Measurements from ENCODE around the gene CPNE1. TPM values are rescaled to one million over a fixed set of nuclear protein-coding genes. Genes with fewer than 3 reads are reported as not detected.
A peak's percentile ranks its signal among the peaks of the same experiment; 100 is the strongest.

CPNE1 gene
- total RNA-seq, 5 donors from 2014 or later (not counting 1 experiment from before 2014, with no cell fraction given): 284 to 408 (median 324) TPM

DNA sequence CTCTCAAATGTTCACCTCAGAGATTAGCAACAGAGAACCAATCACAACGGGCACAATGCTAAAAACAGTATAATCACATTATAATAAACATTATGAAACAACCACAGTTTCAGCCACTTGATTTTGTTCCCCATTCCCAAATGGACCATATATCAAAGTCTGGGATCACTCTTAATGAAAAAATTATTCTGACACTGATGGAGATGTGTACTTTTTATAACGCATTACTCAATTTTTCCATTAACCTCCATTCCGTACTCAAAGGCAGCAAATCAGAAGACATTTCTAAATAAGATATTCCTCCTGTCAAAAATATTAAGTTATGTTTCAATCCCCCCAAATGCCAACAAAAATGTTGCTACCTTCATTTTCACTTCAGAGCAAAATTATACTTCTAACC lies 2.8 kb downstream of the CPNE1 start:
- Mint-ChIP-seq H3K36me3 (peaks cover 4% of the 10 kb centered on the region), H3K27me3 (no peaks in the 10 kb centered on the region), H3K9me3 (no peaks in the 10 kb centered on the region), H3K4me1 (peaks cover 70 to 75% (median 73%) of the 10 kb centered on the region in 3 donors), H3K4me3 (peak overlapping the region; percentile 92 to 95 (median 93)), H3K27ac (peak overlapping the region; percentile 99)
- no peak for DNase-seq
- H3K27ac ChIP-seq (ENCODE audit: low read length): peak overlapping the region; percentile 100
- WGBS (ENCODE audit: insufficient coverage): 31% methylated on average over 2 of the region's 3 CpGs
- POLR2A ChIA-PET: no interaction called here
- H3K36me3 ChIP-seq (ENCODE audit: control insufficient read depth in 2 of 2, extremely low read depth in 1 of 2, insufficient read depth in 1 of 2, low read length in 1 of 2): no peaks in the 10 kb centered on the region
- ATAC-seq (replicated peaks in 1 of 4): no peak
- no peaks in the 10 kb centered on the region for H3K9me3 ChIP-seq
- peaks cover 43 to 52% of the 10 kb centered on the region in 2 experiments for H3K4me1 ChIP-seq (ENCODE audit: control insufficient read depth in 1 of 2, extremely low read depth in 1 of 2, insufficient read depth in 2 of 2, low read length in 2 of 2)
- no peaks in the 10 kb centered on the region for H3K27me3 ChIP-seq (replicated peaks in 1 of 2; ENCODE audit: control insufficient read depth in 2 of 2, extremely low read depth in 1 of 2, insufficient read depth in 2 of 2, low read length in 1 of 2)
- CTCF ChIA-PET: interaction anchor here in 1 of 2 donors (0.6 to 1.2 kb wide), 2 partner anchors 42 to 46 kb away, joined by 3 to 4 read pairs; partner anchors contain the start of gene SPAG4
- no peak overlapping the region for H3K4me3 ChIP-seq (ENCODE audit: control insufficient read depth in 1 of 2, extremely low read depth in 1 of 2, low read length in 1 of 2)

DNA sequence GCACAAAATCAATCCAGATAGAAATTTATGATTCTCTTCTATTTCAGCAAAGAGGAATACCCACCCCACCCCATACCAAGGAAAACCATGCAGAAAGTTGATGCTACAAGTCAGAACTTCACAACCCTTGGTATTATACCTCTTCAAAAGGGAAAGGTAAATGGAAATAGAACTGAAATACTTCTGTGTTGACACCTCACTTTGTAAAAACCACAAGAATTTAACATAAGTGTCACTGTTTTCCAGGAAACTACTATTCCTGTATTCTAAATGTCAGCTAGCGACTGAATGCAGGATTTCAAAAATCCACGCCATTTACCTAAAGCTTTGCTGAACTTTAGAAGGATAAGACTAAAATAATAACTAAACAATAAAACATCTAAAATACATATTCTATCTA lies 3.6 kb downstream of the CPNE1 start:
- no CpG with 5 or more reads among the region's 2 CpGs for WGBS (ENCODE audit: insufficient coverage)
- ChIA-PET CTCF (interaction anchor here in 1 of 2 donors (0.6 to 1.2 kb wide), 2 partner anchors 41 to 45 kb away, joined by 3 to 4 read pairs; partner anchors contain the start of gene SPAG4), POLR2A (interaction anchor here in 1 of 2 donors (0.6 kb wide), 1 partner anchor 56 kb away, joined by 6 read pairs; no protein-coding TSS in a partner anchor)
- Histone ChIP-seq H3K27me3 (replicated peaks in 1 of 2; ENCODE audit: control insufficient read depth in 2 of 2, extremely low read depth in 1 of 2, insufficient read depth in 2 of 2, low read length in 1 of 2) (no peaks in the 10 kb centered on the region), H3K4me3 (ENCODE audit: control insufficient read depth in 1 of 2, extremely low read depth in 1 of 2, low read length in 1 of 2) (no peak overlapping the region), H3K36me3 (ENCODE audit: control insufficient read depth in 2 of 2, extremely low read depth in 1 of 2, insufficient read depth in 1 of 2, low read length in 1 of 2) (peaks cover 0 to 6% of the 10 kb centered on the region in 2 donors), H3K4me1 (ENCODE audit: control insufficient read depth in 1 of 2, extremely low read depth in 1 of 2, insufficient read depth in 2 of 2, low read length in 2 of 2) (peaks cover 48 to 52% of the 10 kb centered on the region in 2 experiments), H3K9me3 (no peaks in the 10 kb centered on the region), H3K27ac (ENCODE audit: low read length) (peak overlapping the region; percentile 100)
- ATAC-seq (replicated peaks in 1 of 4) (no peak), DNase-seq (peak in 1 of 35 experiments; percentile 28)
- Mint-ChIP-seq H3K27ac (peak overlapping the region; percentile 99), H3K4me3 (peak overlapping the region; percentile 92 to 95 (median 93)), H3K9me3 (no peaks in the 10 kb centered on the region), H3K36me3 (peaks cover 4% of the 10 kb centered on the region), H3K27me3 (no peaks in the 10 kb centered on the region), H3K4me1 (peaks cover 76 to 78% (median 77%) of the 10 kb centered on the region in 3 donors)

DNA sequence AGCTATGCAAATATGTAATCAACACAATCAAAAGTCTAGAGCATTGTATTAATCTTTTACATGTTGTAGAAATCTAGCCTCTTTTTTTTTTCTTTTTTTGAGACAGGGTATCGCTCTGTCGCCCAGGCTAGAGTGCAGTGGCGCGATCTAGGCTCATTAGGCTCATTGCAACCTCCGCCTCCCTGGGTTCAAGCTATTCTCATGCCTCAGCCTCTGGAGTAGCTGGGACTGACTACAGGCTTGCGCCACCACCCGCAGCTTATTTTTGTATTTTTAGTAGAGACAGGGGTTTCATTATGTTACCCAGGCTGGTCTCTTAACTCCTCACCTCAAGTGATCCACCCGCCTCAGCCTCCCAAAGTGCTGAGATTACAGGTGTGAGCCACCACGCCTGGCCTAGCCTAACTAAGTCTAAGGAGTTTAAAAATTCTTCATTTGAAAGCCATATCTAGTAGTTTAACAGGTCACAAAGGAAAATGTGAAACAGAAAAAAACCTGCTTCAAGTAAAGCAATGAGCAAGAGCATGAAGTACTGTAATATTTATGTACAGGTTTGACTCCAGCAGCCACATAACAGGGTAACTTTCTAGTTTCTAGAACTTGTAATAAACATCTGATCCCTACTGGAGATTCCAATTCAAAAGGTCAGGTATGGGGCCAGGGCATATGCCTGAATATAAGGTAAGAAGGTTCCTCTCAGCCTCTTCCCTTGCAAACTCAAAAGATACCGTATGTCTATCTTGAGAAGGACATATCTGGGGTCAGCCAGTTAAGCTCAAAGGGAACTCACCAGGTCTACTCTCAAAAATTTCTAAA lies 4.4 kb downstream of the CPNE1 start:
- H3K4me1 Mint-ChIP-seq: peaks cover 76 to 80% (median 79%) of the 10 kb centered on the region in 3 donors
- ATAC-seq (replicated peaks in 1 of 4) (no peak), DNase-seq (no peak)
- Histone ChIP-seq H3K27me3 (replicated peaks in 1 of 2; ENCODE audit: control insufficient read depth in 2 of 2, extremely low read depth in 1 of 2, insufficient read depth in 2 of 2, low read length in 1 of 2) (no peaks in the 10 kb centered on the region), H3K36me3 (ENCODE audit: control insufficient read depth in 2 of 2, extremely low read depth in 1 of 2, insufficient read depth in 1 of 2, low read length in 1 of 2) (peaks cover 0 to 8% of the 10 kb centered on the region in 2 donors), H3K9me3 (no peaks in the 10 kb centered on the region), H3K4me1 (ENCODE audit: control insufficient read depth in 1 of 2, extremely low read depth in 1 of 2, insufficient read depth in 2 of 2, low read length in 2 of 2) (peaks cover 48 to 52% of the 10 kb centered on the region in 2 experiments), H3K27ac (ENCODE audit: low read length) (peak overlapping the region; percentile 100), H3K4me3 (ENCODE audit: control insufficient read depth in 1 of 2, extremely low read depth in 1 of 2, low read length in 1 of 2) (no peak overlapping the region)
- peaks cover 4% of the 10 kb centered on the region for H3K36me3 Mint-ChIP-seq
- H3K27ac Mint-ChIP-seq: peak overlapping the region; percentile 99
- H3K9me3 Mint-ChIP-seq: no peaks in the 10 kb centered on the region
- POLR2A ChIA-PET: interaction anchor here in 1 of 2 donors (0.5 to 0.8 kb wide), 4 partner anchors 8 to 134 kb away, joined by 4 to 11 read pairs (median 5); no protein-coding TSS in a partner anchor
- 80% methylated on average over 2 of the region's 10 CpGs for WGBS (ENCODE audit: insufficient coverage)
- H3K4me3 Mint-ChIP-seq: peak overlapping the region; percentile 92 to 95 (median 93)
- H3K27me3 Mint-ChIP-seq: no peaks in the 10 kb centered on the region
- CTCF ChIA-PET: interaction anchor here in 1 of 2 donors (1.2 kb wide), 1 partner anchor 45 kb away, joined by 4 read pairs; the partner anchor contains the start of gene SPAG4

DNA sequence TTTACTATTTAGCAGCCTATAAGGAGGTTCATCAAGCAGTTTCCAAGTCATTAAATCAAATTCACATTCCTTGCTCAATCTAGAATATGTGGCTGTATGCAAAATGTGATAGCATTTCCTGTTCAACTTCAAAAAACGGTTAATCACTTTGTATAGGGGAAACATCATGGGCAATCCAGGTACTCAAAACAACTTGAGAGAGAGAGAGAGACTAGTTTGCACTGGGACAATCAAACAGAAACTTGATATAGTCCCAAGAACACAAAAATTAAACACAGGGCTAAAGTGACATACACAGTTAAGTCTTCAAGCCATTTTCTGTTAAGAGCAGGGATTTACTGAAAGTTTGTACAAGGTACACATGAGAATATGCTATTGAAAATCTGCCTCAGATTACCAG lies 7.4 kb downstream of the CPNE1 start:
- Mint-ChIP-seq H3K27ac (peak overlapping the region; percentile 20 to 24), H3K27me3 (no peaks in the 10 kb centered on the region), H3K4me3 (peak overlapping the region; percentile 14 to 93 (median 56)), H3K9me3 (no peaks in the 10 kb centered on the region), H3K4me1 (peaks cover 56 to 60% (median 59%) of the 10 kb centered on the region in 3 donors), H3K36me3 (peaks cover 6% of the 10 kb centered on the region)
- no peaks in the 10 kb centered on the region for H3K27me3 ChIP-seq (replicated peaks in 1 of 2; ENCODE audit: control insufficient read depth in 2 of 2, extremely low read depth in 1 of 2, insufficient read depth in 2 of 2, low read length in 1 of 2)
- DNase-seq (peak in 1 of 35 experiments; percentile 23), ATAC-seq (replicated peaks in 1 of 4) (peak in 1 of 4 experiments; percentile 45)
- peak overlapping the region; percentile 31 for H3K27ac ChIP-seq (ENCODE audit: low read length)
- H3K36me3 ChIP-seq (ENCODE audit: control insufficient read depth in 2 of 2, extremely low read depth in 1 of 2, insufficient read depth in 1 of 2, low read length in 1 of 2): peaks cover 9 to 38% of the 10 kb centered on the region in 2 donors
- peaks cover 40 to 45% of the 10 kb centered on the region in 2 experiments for H3K4me1 ChIP-seq (ENCODE audit: control insufficient read depth in 1 of 2, extremely low read depth in 1 of 2, insufficient read depth in 2 of 2, low read length in 2 of 2)
- WGBS (ENCODE audit: insufficient coverage): 0% methylated on average over 1 of the region's 1 CpG
- H3K4me3 ChIP-seq (ENCODE audit: control insufficient read depth in 1 of 2, extremely low read depth in 1 of 2, low read length in 1 of 2): no peak overlapping the region
- ChIA-PET CTCF (no interaction called here), POLR2A (interaction anchor here (0.5 to 0.7 kb wide), 4 partner anchors 8 to 153 kb away, joined by 3 read pairs; partner anchors contain the start of gene RBM39 (in 1 of the 2))
- H3K9me3 ChIP-seq: no peaks in the 10 kb centered on the region

DNA sequence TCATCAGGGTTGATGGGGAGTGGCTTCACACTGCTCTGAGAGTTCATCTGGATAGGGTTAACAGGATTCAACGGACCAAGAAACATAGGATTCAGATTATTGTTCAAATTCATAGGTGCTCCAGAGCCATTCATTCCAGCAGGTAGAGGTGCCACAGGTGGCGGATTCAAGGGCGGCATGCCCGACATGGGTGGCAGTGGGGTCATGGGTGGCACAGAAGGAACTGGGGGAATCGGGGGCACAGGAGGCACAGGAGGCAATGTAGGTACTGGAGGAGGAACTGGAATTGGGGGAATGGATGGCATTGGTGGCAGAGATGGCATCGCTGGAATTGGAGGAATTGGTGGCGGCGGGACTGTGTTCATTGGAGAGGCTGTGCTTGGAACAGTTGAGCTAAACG lies 10.3 kb downstream of the CPNE1 start:
- H3K9me3 ChIP-seq: no peaks in the 10 kb centered on the region
- H3K27me3 ChIP-seq (replicated peaks in 1 of 2; ENCODE audit: control insufficient read depth in 2 of 2, extremely low read depth in 1 of 2, insufficient read depth in 2 of 2, low read length in 1 of 2): no peaks in the 10 kb centered on the region
- ChIA-PET POLR2A (no interaction called here), CTCF (interaction anchor here in 1 of 2 donors (2.4 kb wide), 1 partner anchor 35 kb away, joined by 7 read pairs; no protein-coding TSS in a partner anchor)
- Mint-ChIP-seq H3K9me3 (no peaks in the 10 kb centered on the region), H3K27me3 (no peaks in the 10 kb centered on the region), H3K27ac (no peak overlapping the region), H3K4me1 (peaks cover 49 to 57% (median 56%) of the 10 kb centered on the region in 3 donors), H3K36me3 (peaks cover 18% of the 10 kb centered on the region), H3K4me3 (no peak overlapping the region)
- H3K27ac ChIP-seq (ENCODE audit: low read length): no peak overlapping the region
- H3K4me3 ChIP-seq (ENCODE audit: control insufficient read depth in 1 of 2, extremely low read depth in 1 of 2, low read length in 1 of 2): no peak overlapping the region
- 96% methylated on average over 9 of the region's 9 CpGs for WGBS (ENCODE audit: insufficient coverage)
- peaks cover 9 to 53% of the 10 kb centered on the region in 2 donors for H3K36me3 ChIP-seq (ENCODE audit: control insufficient read depth in 2 of 2, extremely low read depth in 1 of 2, insufficient read depth in 1 of 2, low read length in 1 of 2)
- no peak for ATAC-seq (replicated peaks in 1 of 4)
- peaks cover 15 to 35% of the 10 kb centered on the region in 2 experiments for H3K4me1 ChIP-seq (ENCODE audit: control insufficient read depth in 1 of 2, extremely low read depth in 1 of 2, insufficient read depth in 2 of 2, low read length in 2 of 2)
- no peak for DNase-seq

DNA sequence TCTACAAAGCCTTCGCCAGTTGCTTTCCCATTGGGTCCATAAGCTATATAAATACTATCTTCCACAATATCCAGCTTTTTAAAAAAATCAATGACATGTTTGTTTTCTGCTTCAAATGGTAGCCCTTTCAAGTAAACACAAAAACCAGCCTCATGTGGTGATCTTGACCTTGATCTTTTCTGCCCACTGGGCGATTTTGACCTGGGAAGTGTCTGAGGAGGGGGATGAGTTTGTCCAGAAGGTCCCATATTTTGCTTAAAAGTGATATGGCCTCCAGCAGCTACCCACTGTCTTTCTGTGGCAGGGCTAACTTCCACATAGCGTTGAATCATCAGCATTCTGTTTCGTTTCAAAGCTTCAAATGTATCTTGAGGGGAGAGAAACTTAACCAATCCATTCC lies 10.8 kb downstream of the CPNE1 start:
- Mint-ChIP-seq H3K4me1 (peaks cover 46 to 57% (median 56%) of the 10 kb centered on the region in 3 donors), H3K4me3 (no peak overlapping the region), H3K36me3 (peaks cover 18% of the 10 kb centered on the region), H3K9me3 (no peaks in the 10 kb centered on the region), H3K27ac (no peak overlapping the region), H3K27me3 (no peaks in the 10 kb centered on the region)
- H3K9me3 ChIP-seq: no peaks in the 10 kb centered on the region
- peaks cover 9 to 53% of the 10 kb centered on the region in 2 donors for H3K36me3 ChIP-seq (ENCODE audit: control insufficient read depth in 2 of 2, extremely low read depth in 1 of 2, insufficient read depth in 1 of 2, low read length in 1 of 2)
- no peaks in the 10 kb centered on the region for H3K27me3 ChIP-seq (replicated peaks in 1 of 2; ENCODE audit: control insufficient read depth in 2 of 2, extremely low read depth in 1 of 2, insufficient read depth in 2 of 2, low read length in 1 of 2)
- CTCF ChIA-PET: interaction anchor here in 1 of 2 donors (2.4 kb wide), 1 partner anchor 35 kb away, joined by 7 read pairs; no protein-coding TSS in a partner anchor
- H3K4me1 ChIP-seq (ENCODE audit: control insufficient read depth in 1 of 2, extremely low read depth in 1 of 2, insufficient read depth in 2 of 2, low read length in 2 of 2): peaks cover 10 to 35% of the 10 kb centered on the region in 2 experiments
- POLR2A ChIA-PET: interaction anchor here in 1 of 2 donors (0.6 kb wide), 1 partner anchor 26 kb away, joined by 5 read pairs; no protein-coding TSS in a partner anchor
- ATAC-seq (replicated peaks in 1 of 4): no peak
- WGBS (ENCODE audit: insufficient coverage): 100% methylated on average over 1 of the region's 4 CpGs
- no peak overlapping the region for H3K27ac ChIP-seq (ENCODE audit: low read length)
- H3K4me3 ChIP-seq (ENCODE audit: control insufficient read depth in 1 of 2, extremely low read depth in 1 of 2, low read length in 1 of 2): no peak overlapping the region
- no peak for DNase-seq

All from T-cell (primary cell).